HK-2 (cell line): ENCODE measurements around the gene PIGC.
A peak's percentile ranks its signal among the peaks of the same experiment; 100 is the strongest.

ENCODE experiments used
- DNase-seq: peaks from one replicate; pipeline ENCODE4 v3.0.0-alpha.2; 2018; ENCODE audit not compliant: unreplicated experiment

The PIGC gene

DNA sequence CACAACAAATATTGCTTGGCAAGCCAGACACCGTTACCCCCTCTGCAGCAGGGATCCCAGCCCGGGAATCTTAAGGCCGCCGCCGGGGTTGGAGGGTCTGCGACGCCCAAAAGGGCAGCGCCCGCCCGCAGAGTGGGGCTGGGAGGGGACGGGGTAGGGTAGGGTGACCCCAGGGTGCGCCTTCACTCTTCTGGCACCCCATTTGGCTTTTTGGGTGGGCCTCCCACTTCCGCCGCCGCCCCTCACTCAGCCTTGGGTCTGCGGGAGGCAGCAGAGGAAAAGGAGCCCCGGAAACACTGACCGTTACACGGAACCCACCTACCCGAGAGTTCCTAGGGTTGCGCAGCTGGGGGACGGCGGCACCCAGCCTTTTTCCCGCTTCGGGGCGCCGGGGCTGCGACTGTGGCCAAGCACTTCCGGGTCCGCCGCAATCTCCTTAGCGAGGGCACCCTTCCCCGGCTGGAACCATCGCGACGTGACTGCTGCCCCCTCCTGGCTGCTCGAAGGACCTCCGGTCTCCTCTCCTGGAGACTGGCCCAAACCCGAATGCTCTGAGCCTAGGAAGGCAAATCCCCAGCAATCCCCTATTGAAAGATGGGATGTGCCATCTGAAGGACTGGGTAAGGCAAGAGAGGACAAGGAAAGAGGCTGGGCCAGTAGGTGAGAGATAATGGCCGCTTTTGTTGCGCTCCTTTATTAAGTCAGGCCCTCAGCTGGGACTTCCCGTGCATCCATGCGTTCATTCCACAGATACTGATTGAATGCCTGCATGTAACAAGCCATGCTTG, at the start of gene PIGC:
Gene PIGC, minus strand, starts transcription at position 404 of the 788 bp plus-strand sequence. CDS start 1,447 bp downstream, outside the sequence.
- peak; percentile 94 for DNase-seq

GRCh38 chr1:172492421-172492820, 48.6 kb upstream of the PIGC start:
- DNase-seq = no peak

- no peak for DNase-seq
Measured at GRCh38 chr1:172489847-172490246, 46.0 kb upstream of the PIGC start.

- DNase-seq = no peak
Measured at GRCh38 chr1:172488393-172488792, 44.5 kb upstream of the PIGC start.

- no peak for DNase-seq
Measured at GRCh38 chr1:172487550-172487949, 43.7 kb upstream of the PIGC start.

DNA sequence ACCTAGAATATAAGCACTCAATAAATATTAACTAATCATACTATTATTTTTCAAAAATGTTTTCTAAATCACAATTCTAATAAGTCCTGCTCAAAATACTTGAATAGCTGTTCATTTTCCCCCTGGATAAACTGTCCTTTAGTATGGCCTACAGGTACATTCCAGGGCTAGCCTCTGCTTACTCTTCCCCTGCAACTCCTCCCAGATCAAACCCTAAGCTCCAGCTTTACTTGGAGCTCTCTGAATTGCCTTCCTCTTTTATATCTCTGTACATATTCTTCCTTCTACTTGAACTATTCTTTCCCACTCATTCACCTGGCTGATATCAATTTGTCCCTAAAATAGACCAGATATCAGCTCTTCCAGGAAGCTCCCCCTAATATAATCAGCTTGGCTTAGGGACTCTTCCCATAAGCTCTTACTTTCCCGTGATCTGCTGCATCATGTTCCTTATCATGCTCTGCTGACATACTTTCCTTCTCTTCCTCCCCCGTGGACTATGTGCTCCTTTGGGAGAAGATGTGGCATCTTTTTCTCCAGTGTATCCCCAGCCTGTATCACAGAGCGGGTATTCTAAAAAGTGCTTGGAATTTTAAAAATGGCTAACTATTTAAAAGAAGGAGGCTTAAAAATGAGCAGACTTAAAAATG, 43.1 kb upstream of the PIGC start:
- DNase-seq = no peak

DNA sequence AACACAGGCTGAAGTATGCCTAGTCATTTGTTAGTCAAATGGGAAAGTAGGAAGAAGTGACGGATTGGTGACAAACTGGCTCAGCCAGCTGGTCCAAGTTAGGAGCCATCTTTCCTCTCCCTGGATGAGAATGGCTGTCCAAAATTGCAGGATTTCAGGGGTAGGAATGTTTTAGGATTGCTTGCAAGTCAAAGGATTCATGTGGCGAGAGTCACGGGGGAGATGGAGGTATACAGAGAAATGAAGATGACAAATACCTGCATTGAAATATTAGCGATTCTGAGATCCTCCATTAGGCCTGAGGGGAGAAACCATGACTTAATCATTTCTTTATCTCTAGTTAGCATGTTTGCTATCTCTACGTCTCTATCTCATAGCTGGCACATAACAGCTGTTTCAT, 41.8 kb upstream of the PIGC start:
- no peak for DNase-seq

GRCh38 chr1:172484252-172484651, 40.4 kb upstream of the PIGC start:
- DNase-seq = no peak

DNA sequence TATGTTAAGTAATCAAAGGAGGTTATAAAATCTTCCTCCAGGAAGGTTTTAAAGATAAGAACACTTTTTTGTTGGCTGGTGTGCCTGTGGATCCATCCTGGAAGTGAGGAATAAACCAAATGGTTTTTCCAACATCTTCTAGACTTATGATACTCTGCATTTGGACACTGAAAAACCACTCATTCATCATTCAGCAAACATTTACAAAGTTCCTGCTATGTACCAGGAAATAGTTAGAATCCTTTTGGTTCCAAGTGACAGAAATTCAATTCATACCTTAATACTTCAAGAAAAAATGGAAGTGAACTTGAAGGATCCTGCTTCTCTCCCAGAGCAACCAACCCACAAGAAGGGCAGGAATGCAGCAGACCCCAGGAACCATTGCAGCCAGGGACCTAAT, 39.6 kb upstream of the PIGC start:
- no peak for DNase-seq

DNA sequence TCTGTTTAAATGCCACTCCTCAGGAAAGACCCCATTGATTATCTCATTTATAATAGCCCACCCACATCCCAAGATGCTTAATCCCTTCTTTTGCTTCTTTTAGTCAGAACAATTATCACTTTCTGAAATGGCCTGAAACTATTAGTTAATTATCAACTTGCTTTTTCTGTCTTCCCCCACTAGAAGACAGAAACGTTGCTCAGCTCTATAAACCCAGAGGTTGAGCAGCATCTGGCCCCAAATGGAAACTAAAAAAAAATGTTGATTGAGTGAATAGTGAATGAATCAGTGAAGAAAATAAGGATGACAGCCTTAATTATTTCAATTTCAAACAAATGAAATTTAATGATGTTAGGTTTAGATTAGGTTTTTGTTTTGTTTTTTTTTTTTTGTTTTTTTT, 38.2 kb upstream of the PIGC start:
- no peak for DNase-seq

DNA sequence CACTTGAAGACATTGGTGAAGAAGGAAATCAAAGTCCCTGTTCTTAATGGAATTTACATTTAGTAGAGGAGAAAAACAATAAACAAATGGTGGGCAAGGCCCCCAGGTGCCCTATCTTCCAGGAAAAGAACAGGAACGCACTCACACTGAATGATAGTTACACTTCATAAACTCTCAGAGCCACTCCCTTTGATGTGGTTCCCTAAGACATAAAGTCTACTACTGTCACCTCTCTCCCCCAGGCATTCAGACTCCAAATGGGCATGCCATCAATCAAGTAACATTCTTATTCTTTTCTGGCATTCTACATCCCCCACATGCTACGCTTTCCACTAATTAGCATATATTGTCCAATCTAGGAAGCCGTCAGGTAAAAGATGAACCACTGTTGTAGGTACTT, 36.6 kb upstream of the PIGC start:
- no peak for DNase-seq

- no peak for DNase-seq
Measured at GRCh38 chr1:172478485-172478884, 34.6 kb upstream of the PIGC start.

DNA sequence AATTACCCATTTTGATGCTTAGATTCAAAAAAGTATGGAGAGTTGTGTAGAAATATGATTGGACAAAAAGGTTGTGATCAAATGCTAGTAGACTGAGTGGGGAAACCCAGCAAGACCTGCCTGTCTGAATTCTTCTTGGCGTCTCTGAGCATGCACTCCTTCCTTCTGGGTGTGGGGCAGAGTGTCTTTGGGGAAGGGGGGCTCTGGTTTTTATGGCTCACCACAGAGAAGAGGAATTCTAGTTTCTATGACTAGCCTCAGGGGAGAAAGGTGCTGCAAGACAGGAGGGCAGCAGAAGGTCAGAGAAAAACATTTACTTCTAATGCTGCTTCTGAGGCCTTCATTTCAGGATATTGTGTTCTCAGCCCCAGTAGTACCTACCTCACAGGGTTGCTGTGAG, 33.9 kb upstream of the PIGC start:
- no peak for DNase-seq

DNA sequence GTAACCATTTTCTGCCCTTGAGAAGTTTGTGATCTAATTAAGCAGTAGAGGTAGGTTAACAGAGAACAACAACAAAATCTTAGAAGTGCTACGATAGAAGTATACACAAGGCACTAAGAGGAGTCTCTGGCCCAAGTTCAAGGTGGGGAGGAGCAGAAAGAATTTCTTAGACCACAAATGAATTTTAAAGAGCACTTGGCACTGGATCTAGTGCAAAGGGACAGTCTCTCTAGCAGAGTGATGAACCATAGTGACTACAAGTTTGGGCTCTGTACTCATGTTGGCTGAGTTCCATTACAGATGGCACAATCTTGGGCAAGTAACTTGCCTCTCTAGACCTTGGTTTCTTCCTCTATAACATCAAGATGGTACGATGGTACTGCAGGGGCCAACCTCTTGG, 33.3 kb upstream of the PIGC start:
- no peak for DNase-seq

- DNase-seq = peak; percentile 56
Measured at GRCh38 chr1:172476218-172476811, 32.4 kb upstream of the PIGC start.

DNA sequence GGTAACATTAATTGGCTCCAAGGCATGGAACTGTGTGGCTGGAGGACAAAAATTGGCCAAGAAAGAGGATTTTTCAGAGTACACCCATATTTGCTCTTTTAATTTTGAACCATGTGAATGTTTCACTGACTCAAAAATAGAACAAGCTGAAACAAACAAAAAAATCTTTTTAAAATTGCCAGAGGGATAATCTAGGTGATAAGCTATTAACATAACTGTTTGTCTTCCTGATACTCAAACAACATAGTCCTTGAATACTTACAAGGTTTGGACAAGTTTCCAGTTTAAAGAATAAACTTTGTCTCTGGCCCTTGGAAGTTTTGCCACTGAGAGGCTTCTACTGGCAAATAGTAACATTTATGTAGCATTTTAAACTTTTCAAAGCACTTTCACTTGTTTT, 30.0 kb upstream of the PIGC start:
- DNase-seq = no peak

GRCh38 chr1:172473302-172473701, 29.4 kb upstream of the PIGC start:
- no peak for DNase-seq

DNA sequence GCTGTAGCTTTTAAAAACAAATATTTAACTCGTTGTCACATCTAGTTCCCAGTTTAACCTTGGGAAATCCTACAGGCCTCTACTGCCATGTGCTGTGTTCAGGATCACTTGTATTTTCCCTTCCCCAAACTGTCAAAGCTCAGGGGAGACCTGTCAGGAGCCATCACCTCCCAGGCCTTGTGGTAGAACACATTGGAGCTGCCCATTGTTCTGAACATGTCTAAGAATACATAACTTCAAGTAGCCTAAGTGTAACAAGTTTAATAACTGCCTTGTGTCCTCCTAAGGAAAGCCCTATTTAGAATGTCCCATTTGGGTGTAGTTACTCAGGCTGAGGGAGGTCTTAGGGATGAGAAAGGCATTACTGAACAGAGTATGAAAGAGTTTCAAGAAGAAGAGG, 28.6 kb upstream of the PIGC start:
- DNase-seq = no peak

GRCh38 chr1:172471666-172472065, 27.8 kb upstream of the PIGC start:
- DNase-seq = no peak

DNA sequence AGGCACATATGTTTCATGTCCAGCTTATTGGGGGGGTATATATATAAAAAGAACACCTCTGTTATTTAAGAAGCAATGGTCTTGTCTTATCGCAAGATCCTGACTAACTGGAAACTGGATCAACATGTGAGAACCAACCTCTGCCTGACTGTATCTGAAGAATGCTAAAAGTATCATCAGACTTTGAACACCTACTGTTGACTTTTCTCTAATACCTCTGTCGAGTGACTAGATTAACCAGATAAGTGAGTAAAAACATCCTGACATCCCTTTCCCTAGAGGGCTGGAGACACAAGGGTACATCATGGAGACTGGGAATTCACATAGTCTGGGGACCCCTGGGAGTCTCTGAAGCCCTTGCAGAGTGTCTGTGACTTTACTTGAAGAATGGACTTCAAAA, 26.3 kb upstream of the PIGC start:
- no peak for DNase-seq

DNA sequence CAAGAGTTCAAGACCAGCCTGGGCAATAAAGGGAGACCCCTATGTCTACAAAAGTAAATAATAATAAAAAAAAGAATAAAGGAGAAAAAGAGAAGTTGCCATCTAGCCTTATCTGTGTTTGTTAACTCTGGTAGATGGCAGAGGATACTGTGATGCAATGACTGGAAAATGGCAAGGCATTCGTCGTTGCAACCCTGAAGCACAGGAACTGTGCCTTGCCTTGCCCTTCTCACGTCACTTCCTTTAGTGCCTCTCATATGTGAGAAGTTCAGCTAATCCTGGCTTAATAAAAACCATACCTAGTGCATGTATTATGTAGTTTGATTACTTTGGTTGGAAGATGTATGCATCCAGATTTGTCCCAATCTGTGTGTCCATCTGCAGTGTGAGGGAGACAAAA, 25.8 kb upstream of the PIGC start:
- DNase-seq = no peak

DNA sequence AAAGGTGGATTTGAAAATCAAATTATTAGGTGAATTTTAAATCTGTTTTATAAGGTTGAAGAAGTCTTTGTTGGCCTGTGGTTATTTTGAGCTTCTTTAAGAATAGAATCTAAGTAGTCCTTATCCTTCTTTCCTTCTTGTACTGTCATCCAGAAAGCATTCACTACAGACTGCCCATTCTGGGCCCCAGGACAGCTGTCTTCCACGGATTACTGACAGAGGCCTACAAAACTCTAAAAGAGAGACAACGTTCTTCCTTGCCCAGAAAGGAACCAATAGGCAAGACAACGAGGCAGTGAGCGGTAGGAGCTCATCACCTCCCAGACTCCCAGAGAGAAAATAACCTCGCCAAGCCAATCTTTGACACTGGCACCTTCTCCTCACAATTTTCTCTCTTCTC, 24.4 kb upstream of the PIGC start:
- no peak for DNase-seq

GRCh38 chr1:172467446-172467845, 23.6 kb upstream of the PIGC start:
- no peak for DNase-seq
